K562 (cell line): ENCODE data around the gene DPEP2. TPM values are rescaled to one million over a fixed set of nuclear protein-coding genes. Genes with fewer than 3 reads are reported as not detected.

Experiments
- CHD1 ChIP-seq: fragments of 200-600 bp; sonication (generic); IDR thresholded peaks from one replicate; pipeline ENCODE4 v1.6.1; 2012; ENCODE audit warnings: mild to moderate bottlenecking, moderate library complexity, low read length, inconsistent platforms
- E2F4 ChIP-seq: sonication (generic); formaldehyde crosslinking; IDR thresholded peaks from 2 replicates; pipeline ENCODE4 v1.8.0; 2022; ENCODE audit warnings: mild to moderate bottlenecking, low read depth, missing genetic modification reagents
- E4F1 ChIP-seq: fragments of 250-450 bp; sonication (Bioruptor Pico); IDR thresholded peaks from 2 replicates; pipeline ENCODE4 v1.5.0; 2021; ENCODE audit warnings: mild to moderate bottlenecking, borderline replicate concordance
- FOXP4 ChIP-seq: sonication (generic); formaldehyde crosslinking; IDR thresholded peaks from 2 replicates; pipeline ENCODE4 v1.8.0; 2022; ENCODE audit warnings: mild to moderate bottlenecking, missing genetic modification reagents, borderline replicate concordance
- HDAC8 ChIP-seq: fragments of 450-650 bp; IDR thresholded peaks from 2 replicates; pipeline ENCODE4 v1.6.1; 2016; ENCODE audit warnings: mild to moderate bottlenecking, missing genetic modification characterization, moderate library complexity, missing compliant biosample characterization
- HMGXB4 ChIP-seq: sonication (generic); formaldehyde crosslinking; IDR thresholded peaks from 2 replicates; pipeline ENCODE4 v1.8.1; 2023; ENCODE audit warnings: mild to moderate bottlenecking, missing genetic modification reagents
- HNRNPLL ChIP-seq: fragments of 200-400 bp; formaldehyde crosslinking; IDR thresholded peaks from 2 replicates; pipeline ENCODE4 v1.6.1; 2017; ENCODE audit warnings: low read length, low read depth, mild to moderate bottlenecking; ENCODE audit not compliant: poor library complexity, severe bottlenecking
- IRF9 ChIP-seq: fragments of 450-650 bp; IDR thresholded peaks from 2 replicates; pipeline ENCODE4 v1.6.1; 2016; ENCODE audit warnings: missing biosample characterization, missing genetic modification characterization
- NCOA1 ChIP-seq: fragments of 450-650 bp; IDR thresholded peaks from 2 replicates; pipeline ENCODE4 v1.6.1; 2016; ENCODE audit warnings: low read depth
- PKNOX1 ChIP-seq: fragments of 450-650 bp; IDR thresholded peaks from 2 replicates; pipeline ENCODE4 v1.6.1; 2016
- PML ChIP-seq: IDR thresholded peaks from 2 replicates; pipeline ENCODE4 v1.6.1; 2012; ENCODE audit warnings: low read length, inconsistent platforms
- RAD21 ChIP-seq, 2 experiments: fragments of 250-450 bp in 1 of 2; fragments of 450-650 bp in 1 of 2; sonication (Bioruptor Pico) in 1 of 2; formaldehyde crosslinking in 1 of 2; IDR thresholded peaks in 1 of 2; conservative IDR thresholded peaks in 1 of 2; 2 replicates each; pipeline versions ENCODE4 v1.4.0 to v1.8.0; 2020 to 2022; ENCODE audit warnings: mild to moderate bottlenecking in 2 of 2, moderate library complexity in 1 of 2
- SETDB1 ChIP-seq: IDR thresholded peaks from one replicate; pipeline ENCODE4 v1.6.1; 2012; ENCODE audit warnings: low read length, control low read depth, inconsistent platforms
- ZBTB9 ChIP-seq: fragments of 450-650 bp; formaldehyde crosslinking; IDR thresholded peaks from 2 replicates; pipeline ENCODE4 v1.4.0; 2020; ENCODE audit warnings: mild to moderate bottlenecking, moderate library complexity
- ZC3H11A ChIP-seq: IDR thresholded peaks from 2 replicates; pipeline ENCODE4 v1.6.1; 2012; ENCODE audit warnings: low read depth, low read length, improper control_type of control experiment
- polyA plus RNA-seq, 8 experiments: library from polyadenylated mRNA; depleted of rRNA in 4 of 8; stranded (reverse) in 5 of 8; unstranded in 3 of 8; fragments of >200 nt; fragmentation: Nextera tagmentation in 2 of 8; fragmentation: Illumina TruSeq in 1 of 8; extraction: Ambion mirVana in 2 of 8; extraction: Trizol in 1 of 8; gene quantifications; 2 replicates each; pipeline versions ENCODE4 v1.2.1 to v1.2.3, GENCODE V29; 2011 to 2014; ENCODE audit warnings: inconsistent platforms in 1 of 8, missing spikeins in 1 of 8
- total RNA-seq, 7 experiments: library from RNA; depleted of rRNA in 6 of 7; stranded (reverse); fragments of >200 nt in 6 of 7; fragmentation: Illumina TruSeq in 2 of 7; extraction: Trizol in 2 of 7; gene quantifications; 2 replicates each; pipeline versions ENCODE4 v1.2.1 to v1.2.3, GENCODE V29; 2011 to 2021; ENCODE audit warnings: low replicate concordance in 1 of 7

Gene DPEP2
- total and polyA plus RNA-seq, 9 of the 15 experiments (the other 6 are each of a cell fraction or from before 2014, with no cell fraction given), result 0.14 to 1.2 (median 0.38) TPM

GRCh38 chr16:68040506-68041288 lies 41.4 kb upstream of the DPEP2 start (continued):
- no peak for TF ChIP-seq E2F4 (CRISPR knock-in tag)
- TF ChIP-seq NCOA1, result no peak
- TF ChIP-seq ZC3H11A, result no peak
- TF ChIP-seq HMGXB4 (CRISPR knock-in tag), result 0 out of 2 replicates have a peak, but pooled peaks have one; percentile 57
- no peak for TF ChIP-seq E4F1
- TF ChIP-seq HDAC8 (tag), result no peak
- TF ChIP-seq HNRNPLL, result no peak
- TF ChIP-seq ZBTB9 (CRISPR knock-in tag), result peak; percentile 39; the same call in 1 of the 2 replicates
- no peak for TF ChIP-seq SETDB1
- TF ChIP-seq IRF9 (tag), result no peak
- no peak for TF ChIP-seq PKNOX1
- TF ChIP-seq PML, result no peak
- no peak for TF ChIP-seq CHD1
- peak; percentile 92 to 96 for TF ChIP-seq RAD21 (CRISPR knock-in tag; conservative IDR thresholded peaks at IDR 0.05 in 1 of 2, IDR thresholded peaks at IDR 0.05 in 1 of 2)
- no peak for TF ChIP-seq FOXP4 (CRISPR knock-in tag)
